GM18517 (cell line): ENCODE data around the gene MAN2B1.
A peak's percentile ranks its signal among the peaks of the same experiment; 100 is the strongest.
"Not testable (repeated sequence)": the region's sequence is repeated elsewhere in the genome, so short reads cannot be mapped to it uniquely, and the experiment has no call there.

Experiments
- ATAC-seq: cut with Tn5 transposase; IDR thresholded peaks from one replicate; pipeline ENCODE4 v1.9.1; 2021; ENCODE audit warnings: mild to moderate bottlenecking, moderate library complexity; ENCODE audit not compliant: unreplicated experiment

MAN2B1 gene

DNA sequence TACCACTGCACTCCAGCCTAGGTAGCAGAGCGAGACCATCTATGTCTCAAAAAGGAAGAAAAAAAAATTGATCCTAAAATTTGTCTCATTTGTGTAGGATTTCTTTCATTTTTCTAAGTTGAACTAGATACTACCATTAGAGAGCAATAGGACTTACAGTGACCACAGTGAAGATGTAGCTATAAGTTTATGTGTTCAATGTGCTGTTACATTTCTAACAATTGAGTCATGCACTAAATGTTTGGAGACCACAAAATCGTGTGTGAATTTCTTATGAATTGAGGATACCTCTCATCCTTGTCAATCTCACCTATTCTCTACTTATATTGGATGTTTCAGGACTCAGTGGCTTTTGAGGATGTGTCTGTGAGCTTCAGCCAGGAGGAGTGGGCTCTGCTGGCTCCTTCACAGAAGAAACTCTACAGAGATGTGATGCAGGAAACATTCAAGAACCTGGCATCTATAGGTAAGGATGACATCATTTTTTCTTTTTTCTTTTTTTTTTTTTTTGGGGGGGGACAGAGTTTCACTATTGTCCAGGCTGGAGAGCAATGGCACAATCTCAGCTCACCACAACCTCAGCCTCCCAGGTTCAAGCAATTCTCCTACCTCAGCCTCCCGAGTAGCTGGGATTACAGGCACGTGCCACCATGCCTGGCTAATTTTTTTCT, 43.0 kb downstream of the MAN2B1 start:
- no peak for ATAC-seq

- ATAC-seq = not testable (repeated sequence)
Observed at GRCh38 chr19:12621253-12622024, 45.1 kb downstream of the MAN2B1 start.

DNA sequence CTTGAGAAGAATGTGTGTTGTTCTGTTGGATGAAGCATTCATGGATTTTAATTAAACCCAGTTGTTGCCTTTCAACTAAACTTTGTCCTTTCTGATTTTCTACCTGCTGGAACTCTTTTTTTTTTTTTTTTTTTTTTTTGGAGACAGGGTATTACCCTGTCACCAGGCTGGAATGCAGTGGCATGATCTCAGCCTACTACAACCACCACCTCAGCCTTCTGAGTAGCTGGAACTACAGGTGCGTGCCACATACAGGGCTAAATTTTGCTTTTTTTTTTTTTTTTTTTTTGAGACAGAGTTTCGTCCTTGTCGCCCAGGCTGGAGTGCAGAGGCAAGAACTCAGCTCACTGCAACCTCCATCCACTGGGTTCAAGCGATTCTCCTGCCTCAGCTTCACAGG, 48.9 kb downstream of the MAN2B1 start:
- ATAC-seq = no peak

GRCh38 chr19:12611361-12611699, 55.2 kb downstream of the MAN2B1 start:
- no peak for ATAC-seq

DNA sequence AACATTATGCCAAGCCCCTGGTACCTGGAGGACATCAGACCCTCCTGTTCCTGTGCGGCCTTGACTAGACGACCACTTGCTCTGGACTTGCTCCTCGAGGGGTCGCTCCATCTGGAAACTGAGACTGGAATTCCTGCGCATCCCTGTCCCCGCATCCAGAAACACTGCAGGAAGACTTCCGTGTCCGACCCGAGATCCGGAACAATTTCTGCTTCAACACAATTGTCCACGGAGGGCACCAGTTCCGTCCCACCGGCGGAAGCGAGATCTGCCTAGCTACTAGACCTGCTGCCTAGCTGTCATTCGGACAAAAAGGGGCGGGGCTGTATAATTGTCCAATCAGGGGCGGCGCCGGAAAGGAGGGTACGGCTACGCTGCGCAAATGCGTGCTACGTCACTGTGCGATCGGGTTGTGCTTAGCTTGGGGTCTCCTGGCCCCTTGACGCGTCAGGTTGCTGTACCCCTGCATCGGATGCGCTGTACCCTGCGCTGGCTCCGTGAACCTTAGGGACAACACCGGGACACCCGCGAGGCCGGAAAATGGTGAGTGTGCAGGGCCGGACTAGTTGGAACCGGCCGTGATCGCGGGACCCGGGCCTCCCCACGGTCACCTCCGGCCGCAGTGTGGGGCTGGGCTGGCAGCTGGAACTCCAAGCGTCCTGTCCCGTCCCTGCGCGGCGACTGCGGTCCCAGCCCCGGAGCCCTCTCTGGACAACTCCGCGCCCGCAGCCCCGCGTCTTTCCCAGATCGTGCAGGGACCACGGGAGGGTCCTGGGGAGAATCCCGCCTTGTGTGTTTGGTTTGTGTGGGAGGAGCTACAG, 55.8 kb downstream of the MAN2B1 start, which contains the start of the genes ZNF490 and ZNF791:
Gene ZNF490 (minus strand): TSS at position 274 of the 821 bp plus-strand sequence. CDS start 133 bp downstream, at position 141.
Gene ZNF791 (plus strand): TSS at position 381 of the 821 bp plus-strand sequence. CDS start 160 bp downstream, at position 541.
- peak; percentile 69 for ATAC-seq

- ATAC-seq = no peak
Observed at GRCh38 chr19:12607631-12608030, 58.9 kb downstream of the MAN2B1 start.

- ATAC-seq = no peak
Observed at GRCh38 chr19:12606796-12607195, 59.7 kb downstream of the MAN2B1 start.

GRCh38 chr19:12603714-12604113, 62.8 kb downstream of the MAN2B1 start:
- no peak for ATAC-seq

GRCh38 chr19:12597594-12597993, 68.9 kb downstream of the MAN2B1 start:
- ATAC-seq = no peak

GRCh38 chr19:12596927-12597548, 69.5 kb downstream of the MAN2B1 start:
- no peak for ATAC-seq
